IMR-90 (cell line): ENCODE data around the gene NXPE3. TPM values are rescaled to one million over a fixed set of nuclear protein-coding genes. Genes with fewer than 3 reads are reported as not detected.

Experiments
- ATAC-seq: fragments of 200-7000 bp; cut with Tn5 transposase; 2 replicates; pipeline ENCODE4 v1.9.1; 2020; ENCODE audit warnings: low read depth, mild to moderate bottlenecking, moderate library complexity
- BruUV-seq: library from RNA; stranded (reverse); fragments of 400-500 nt; replicated peaks from 2 replicates; lab custom pipeline; 2021; lab: Mats Ljungman, UMichigan
- CTCF ChIA-PET: fragments of 300-600 bp; formaldehyde crosslinking; extraction: SDS; loops from one replicate; lab custom pipeline; 2021; ENCODE audit warnings: antibody characterized with exemption; lab: Yijun Ruan, JAX
- POLR2A ChIA-PET: fragments of 300-600 bp; sonication (Branson Sonifier 250); formaldehyde crosslinking; loops from one replicate; lab custom pipeline; 2022; ENCODE audit warnings: antibody characterized with exemption; ENCODE audit not compliant: unreplicated experiment; lab: Charles Lee
- DNase-seq: peaks from one replicate; pipeline ENCODE4 v3.0.0; 2013
- H2AFZ ChIP-seq: replicated peaks from 2 replicates; pipeline ENCODE3; 2013; ENCODE audit warnings: low read length, mild to moderate bottlenecking; ENCODE audit not compliant: poor library complexity
- H2AK5ac ChIP-seq: 2 replicates; pipeline ENCODE4 v1.6.1; 2013; ENCODE audit warnings: low read depth, low read length, inconsistent platforms
- H2AK9ac ChIP-seq: replicated peaks from 2 replicates; pipeline ENCODE3; 2013; ENCODE audit warnings: mild to moderate bottlenecking, low read depth, low read length, moderate library complexity; ENCODE audit not compliant: poor library complexity
- H2BK120ac ChIP-seq: 2 replicates; pipeline ENCODE4 v1.6.1; 2013; ENCODE audit warnings: low read depth, low read length, inconsistent platforms
- H2BK15ac ChIP-seq: 3 replicates; pipeline ENCODE4 v1.6.1; 2013; ENCODE audit warnings: low read depth, low read length, inconsistent platforms
- H2BK20ac ChIP-seq: 2 replicates; pipeline ENCODE4 v1.6.1; 2013; ENCODE audit warnings: low read depth, mild to moderate bottlenecking, inconsistent platforms, low read length, moderate library complexity
- H2BK5ac ChIP-seq: 2 replicates; pipeline ENCODE4 v1.6.1; 2013; ENCODE audit warnings: mild to moderate bottlenecking, low read depth, low read length, inconsistent platforms; ENCODE audit not compliant: poor library complexity, severe bottlenecking
- H3K14ac ChIP-seq: replicated peaks from 2 replicates; pipeline ENCODE4 v1.6.1; 2013; ENCODE audit warnings: low read depth, low read length, inconsistent platforms
- H3K18ac ChIP-seq: 2 replicates; pipeline ENCODE4 v1.6.1; 2013; ENCODE audit warnings: low read depth, low read length, control low read depth
- H3K23ac ChIP-seq: 2 replicates; pipeline ENCODE4 v1.6.1; 2013; ENCODE audit warnings: low read depth, low read length, inconsistent platforms
- H3K27ac ChIP-seq: 2 replicates; pipeline ENCODE4 v1.5.1; 2013; ENCODE audit warnings: mild to moderate bottlenecking, control low read depth, low read length; ENCODE audit not compliant: insufficient read depth
- H3K27me3 ChIP-seq: 2 replicates; pipeline ENCODE4 v1.6.1; 2013; ENCODE audit warnings: low read length; ENCODE audit not compliant: control insufficient read depth, insufficient read depth
- H3K36me3 ChIP-seq: 2 replicates; pipeline ENCODE4 v1.6.1; 2013; ENCODE audit warnings: low read length, mixed read lengths; ENCODE audit not compliant: control insufficient read depth, insufficient read depth
- H3K4ac ChIP-seq: 2 replicates; pipeline ENCODE4 v1.6.1; 2013; ENCODE audit warnings: low read depth, low read length, inconsistent platforms
- H3K4me1 ChIP-seq: 2 replicates; pipeline ENCODE4 v1.6.1; 2013; ENCODE audit warnings: low read length, mixed read lengths; ENCODE audit not compliant: control insufficient read depth, insufficient read depth
- H3K4me2 ChIP-seq: 2 replicates; pipeline ENCODE4 v1.6.1; 2013; ENCODE audit warnings: low read depth, mild to moderate bottlenecking, control low read depth, low read length, moderate library complexity
- H3K4me3 ChIP-seq: 2 replicates; pipeline ENCODE4 v1.5.1; 2013; ENCODE audit warnings: low read depth, mild to moderate bottlenecking, control low read depth, low read length, moderate library complexity; ENCODE audit not compliant: insufficient read depth
- H3K56ac ChIP-seq: 2 replicates; pipeline ENCODE4 v1.6.1; 2013; ENCODE audit warnings: low read length, inconsistent platforms; ENCODE audit not compliant: insufficient read depth; ENCODE audit errors: extremely low read depth
- H3K79me1 ChIP-seq, 2 experiments: 2 replicates each; pipeline ENCODE4 v1.6.1; 2013; ENCODE audit warnings: low read length in 2 of 2, inconsistent platforms in 1 of 2, low read depth in 1 of 2
- H3K9ac ChIP-seq: 2 replicates; pipeline ENCODE4 v1.6.1; 2013; ENCODE audit warnings: low read depth, low read length, control low read depth
- H3K9me1 ChIP-seq: 2 replicates; pipeline ENCODE4 v1.6.1; 2013; ENCODE audit warnings: low read length, inconsistent platforms; ENCODE audit not compliant: insufficient read depth
- H3K9me3 ChIP-seq: 2 replicates; pipeline ENCODE4 v1.6.1; 2013; ENCODE audit warnings: low read length; ENCODE audit not compliant: control insufficient read depth, insufficient read depth
- H4K20me1 ChIP-seq: 2 replicates; pipeline ENCODE4 v1.6.1; 2013; ENCODE audit warnings: low read length, inconsistent platforms; ENCODE audit not compliant: insufficient read depth
- H4K5ac ChIP-seq: 2 replicates; pipeline ENCODE4 v1.6.1; 2013; ENCODE audit warnings: mild to moderate bottlenecking, low read depth, low read length, control low read depth
- H4K8ac ChIP-seq, 2 experiments: 2 replicates each; pipeline ENCODE4 v1.6.1; 2013; ENCODE audit warnings: low read depth in 2 of 2, low read length in 2 of 2, control low read depth in 1 of 2, inconsistent platforms in 1 of 2
- H4K91ac ChIP-seq: 2 replicates; pipeline ENCODE4 v1.6.1; 2013; ENCODE audit warnings: low read depth, low read length, inconsistent platforms; ENCODE audit not compliant: insufficient read depth
- POLR2A ChIP-seq: IDR thresholded peaks from 2 replicates; pipeline ENCODE4 v1.6.1; 2012; ENCODE audit warnings: mild to moderate bottlenecking, low read depth, low read length
- WGBS, 2 experiments: methylation state at CpG; one replicate each; pipeline versions ENCODE4 v1.1.5 to v1.1.7; 2013; ENCODE audit warnings: missing lambda C conversion rate in 2 of 2; ENCODE audit not compliant: insufficient read length in 1 of 2; ENCODE audit errors: extremely low coverage in 2 of 2; 5-methylcytosine and 5-hydroxymethylcytosine counted together
- dilution Hi-C: fragments of 300-500 bp; cut with HindIII; formaldehyde crosslinking; loops from one replicate; pipeline ENCODE4 v1.14.3; 2018; ENCODE audit warnings: low sequenced_read_pairs; ENCODE audit not compliant: unreplicated experiment
- in situ Hi-C: fragments of 300-500 bp; cut with MboI; formaldehyde crosslinking; loops from 3 replicates; pipeline ENCODE4 v1.14.3; 2019; ENCODE audit warnings: low sequenced_read_pairs, inconsistent platforms, mixed read lengths
- intact Hi-C: fragments of 100-400 bp; cut with micrococcal nuclease; formaldehyde crosslinking; loops from 2 replicates; pipeline ENCODE4 v1.10.0; 2022
- polyA plus RNA-seq, 3 experiments: library from polyadenylated mRNA; depleted of rRNA; stranded (reverse); fragments of >200 nt; gene quantifications; 2 replicates each; pipeline ENCODE4 v1.2.3, GENCODE V29; 2012; ENCODE audit warnings: low replicate concordance in 1 of 3
- total RNA-seq: library from RNA; depleted of rRNA; stranded (reverse); fragments of >200 nt; gene quantifications from 2 replicates; pipeline ENCODE4 v1.2.3, GENCODE V29; 2012
- TF ChIP-seq, protein P1 (sequence below): fragments of 150-350 bp; IDR thresholded peaks from 2 replicates; pipeline ENCODE4 v1.6.1; 2017; ENCODE audit warnings: mild to moderate bottlenecking, antibody characterized with exemption, low read length, low read depth

Gene NXPE3
- total and polyA plus RNA-seq, 2 of the 4 experiments (the other 2 are of a cell fraction): 20.0 to 23.8 TPM

- no peak overlapping the region for H3K18ac ChIP-seq
- H4K5ac ChIP-seq: no peak overlapping the region
- no peak overlapping the region for H2AK9ac ChIP-seq
- H3K27me3 ChIP-seq: no peaks in the 10 kb centered on the region
- no peak overlapping the region for H3K4ac ChIP-seq
- peaks cover 21% of the 10 kb centered on the region for H3K9me1 ChIP-seq
- H2BK5ac ChIP-seq: peak overlapping the region; percentile 58
- H4K8ac ChIP-seq: no peak overlapping the region
- H3K36me3 ChIP-seq: peaks cover 55% of the 10 kb centered on the region
- intact Hi-C loops: loop anchor here (5.0 kb wide), 1 partner anchor 42 kb away; no protein-coding TSS in a partner anchor
- CTCF ChIA-PET: no interaction called here
- no peak overlapping the region for H2BK15ac ChIP-seq
- no peak overlapping the region for H2AK5ac ChIP-seq
- H2BK20ac ChIP-seq: no peak overlapping the region
- WGBS, 2 experiments: no CpG with 5 or more reads among the region's 3 CpGs
- no TSS peak for BruUV-seq
- TF ChIP-seq POLR2A: peak; percentile 25
- TF ChIP-seq, protein P1, sequence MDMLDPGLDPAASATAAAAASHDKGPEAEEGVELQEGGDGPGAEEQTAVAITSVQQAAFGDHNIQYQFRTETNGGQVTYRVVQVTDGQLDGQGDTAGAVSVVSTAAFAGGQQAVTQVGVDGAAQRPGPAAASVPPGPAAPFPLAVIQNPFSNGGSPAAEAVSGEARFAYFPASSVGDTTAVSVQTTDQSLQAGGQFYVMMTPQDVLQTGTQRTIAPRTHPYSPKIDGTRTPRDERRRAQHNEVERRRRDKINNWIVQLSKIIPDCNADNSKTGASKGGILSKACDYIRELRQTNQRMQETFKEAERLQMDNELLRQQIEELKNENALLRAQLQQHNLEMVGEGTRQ: no peak
- no peak overlapping the region for H4K91ac ChIP-seq
- DNase-seq: no peak
- no peak overlapping the region for H3K4me3 ChIP-seq
- H3K14ac ChIP-seq: no peak overlapping the region
- peaks cover 76% of the 10 kb centered on the region for H4K20me1 ChIP-seq
- no peak overlapping the region; the same call in 1 of the 2 replicates for H3K9ac ChIP-seq
- dilution Hi-C loops: no loop called here
- H3K9me3 ChIP-seq: no peaks in the 10 kb centered on the region
- no peak overlapping the region for H2AFZ ChIP-seq
- peaks cover 27 to 56% of the 10 kb centered on the region in 2 experiments for H3K79me1 ChIP-seq
- in situ Hi-C loops: no loop called here
- no peak overlapping the region for H3K27ac ChIP-seq
- no peak for ATAC-seq
- peak overlapping the region; percentile 54; the same call in 1 of the 2 replicates for H3K23ac ChIP-seq
- POLR2A ChIA-PET: no interaction called here
- H2BK120ac ChIP-seq: no peak overlapping the region
- no peak overlapping the region for H3K4me2 ChIP-seq
- no peak overlapping the region for H3K56ac ChIP-seq
- peaks cover 8% of the 10 kb centered on the region for H3K4me1 ChIP-seq
These were observed 75.0 kb downstream of the NXPE3 start for GRCh38 chr3:101853982-101854381.
